ENCODE measurements around the gene CIP2A.

Gene CIP2A

DNA sequence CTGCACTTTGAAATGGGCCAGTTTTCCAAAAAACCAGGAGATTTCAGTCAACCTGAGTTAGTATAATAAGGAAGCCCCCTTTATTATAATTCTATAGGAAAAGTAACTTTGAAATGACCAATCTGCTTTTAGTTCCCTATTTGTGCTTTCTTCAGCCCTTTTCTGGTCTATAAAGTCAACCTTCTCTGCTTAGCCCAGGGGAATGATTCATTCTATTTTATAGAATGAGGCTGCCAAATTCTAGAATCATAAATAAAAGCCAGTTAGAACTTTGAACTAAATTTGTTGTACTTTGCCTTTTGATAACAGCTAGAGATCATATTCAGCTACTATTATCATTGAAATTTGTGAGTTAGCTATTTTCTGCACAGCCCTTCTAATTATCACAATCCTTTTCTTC lies 24.7 kb downstream of the CIP2A start:
- Mint-ChIP-seq H3K27me3 (ENCODE audit: low read depth, poor library complexity) (no peaks in the 10 kb centered on the region), H3K27ac (peak overlapping the region; percentile 2)

DNA sequence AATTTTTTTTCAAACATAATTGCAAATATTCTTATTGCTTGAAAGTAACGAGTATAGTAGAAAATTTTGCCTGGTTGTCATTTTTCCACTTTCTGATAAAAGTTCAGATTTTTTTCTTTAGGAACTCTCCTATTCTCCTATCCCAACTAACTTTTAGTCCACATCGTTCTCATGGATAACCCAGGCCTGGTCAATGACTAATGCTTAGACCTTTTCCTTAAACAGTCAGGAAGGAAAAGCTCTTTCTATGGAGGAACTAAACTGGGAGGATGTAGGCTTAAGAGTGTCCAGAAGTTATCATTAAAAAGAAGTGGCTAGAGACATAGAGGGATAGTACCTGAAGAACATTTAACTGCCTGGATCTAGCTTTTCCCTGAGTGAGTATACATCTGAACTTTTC lies 26.7 kb downstream of the CIP2A start:
- no peaks in the 10 kb centered on the region for H3K4me1 Mint-ChIP-seq

More for the DNA sequence above, 24.7 kb downstream of the CIP2A start:
- no peaks in the 10 kb centered on the region for H3K4me1 Mint-ChIP-seq
- H3K9me3 Mint-ChIP-seq: no peaks in the 10 kb centered on the region
- TF ChIP-seq, protein P1, sequence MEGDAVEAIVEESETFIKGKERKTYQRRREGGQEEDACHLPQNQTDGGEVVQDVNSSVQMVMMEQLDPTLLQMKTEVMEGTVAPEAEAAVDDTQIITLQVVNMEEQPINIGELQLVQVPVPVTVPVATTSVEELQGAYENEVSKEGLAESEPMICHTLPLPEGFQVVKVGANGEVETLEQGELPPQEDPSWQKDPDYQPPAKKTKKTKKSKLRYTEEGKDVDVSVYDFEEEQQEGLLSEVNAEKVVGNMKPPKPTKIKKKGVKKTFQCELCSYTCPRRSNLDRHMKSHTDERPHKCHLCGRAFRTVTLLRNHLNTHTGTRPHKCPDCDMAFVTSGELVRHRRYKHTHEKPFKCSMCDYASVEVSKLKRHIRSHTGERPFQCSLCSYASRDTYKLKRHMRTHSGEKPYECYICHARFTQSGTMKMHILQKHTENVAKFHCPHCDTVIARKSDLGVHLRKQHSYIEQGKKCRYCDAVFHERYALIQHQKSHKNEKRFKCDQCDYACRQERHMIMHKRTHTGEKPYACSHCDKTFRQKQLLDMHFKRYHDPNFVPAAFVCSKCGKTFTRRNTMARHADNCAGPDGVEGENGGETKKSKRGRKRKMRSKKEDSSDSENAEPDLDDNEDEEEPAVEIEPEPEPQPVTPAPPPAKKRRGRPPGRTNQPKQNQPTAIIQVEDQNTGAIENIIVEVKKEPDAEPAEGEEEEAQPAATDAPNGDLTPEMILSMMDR (IDR thresholded peaks at IDR 0.05): no peak
- H3K4me3 Mint-ChIP-seq: no peak overlapping the region
- DNase-seq: no peak
- H3K36me3 Mint-ChIP-seq (ENCODE audit: low read depth): peaks cover 29% of the 10 kb centered on the region

DNA sequence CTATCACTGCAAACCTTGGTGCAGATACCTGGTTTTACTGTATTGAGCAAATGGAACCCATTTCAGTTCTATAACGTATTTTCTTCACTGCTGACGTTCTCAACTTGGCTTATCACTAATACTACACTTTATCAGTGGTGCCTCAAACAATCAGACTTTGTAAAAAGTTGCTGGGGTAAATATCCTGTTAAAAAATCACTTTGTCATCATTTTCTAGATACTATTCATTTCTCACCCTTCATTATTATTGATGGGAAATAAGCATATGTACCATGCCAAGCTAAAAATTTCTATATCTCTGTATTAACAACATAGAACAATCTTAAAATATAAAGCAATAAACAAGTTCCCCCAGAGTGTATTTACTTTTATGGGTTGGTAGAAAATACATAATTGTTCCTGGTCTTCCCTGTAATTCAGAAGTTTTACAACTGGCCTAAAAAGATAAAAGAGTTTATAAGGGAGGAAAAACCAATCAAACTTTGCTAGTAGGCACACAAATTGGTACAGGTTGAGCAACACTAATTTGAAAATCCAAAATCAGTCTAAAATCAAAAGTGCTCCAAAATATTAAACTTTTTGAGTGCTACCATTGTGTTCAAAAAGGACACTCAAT lies 33.2 kb downstream of the CIP2A start:
- Mint-ChIP-seq H3K4me1 (no peaks in the 10 kb centered on the region), H3K27ac (no peak overlapping the region), H3K27me3 (ENCODE audit: low read depth, poor library complexity) (no peaks in the 10 kb centered on the region), H3K9me3 (no peaks in the 10 kb centered on the region), H3K36me3 (ENCODE audit: low read depth) (peaks cover 31% of the 10 kb centered on the region), H3K4me3 (no peak overlapping the region)
- TF ChIP-seq, protein P1 (IDR thresholded peaks at IDR 0.05): no peak
- DNase-seq: no peak

More for the DNA sequence above, 26.7 kb downstream of the CIP2A start:
- Mint-ChIP-seq H3K36me3 (ENCODE audit: low read depth) (peaks cover 44% of the 10 kb centered on the region), H3K27me3 (ENCODE audit: low read depth, poor library complexity) (no peaks in the 10 kb centered on the region), H3K9me3 (no peaks in the 10 kb centered on the region), H3K4me3 (no peak overlapping the region), H3K27ac (no peak overlapping the region)
- TF ChIP-seq, protein P1 (IDR thresholded peaks at IDR 0.05): no peak
- no peak for DNase-seq

DNA sequence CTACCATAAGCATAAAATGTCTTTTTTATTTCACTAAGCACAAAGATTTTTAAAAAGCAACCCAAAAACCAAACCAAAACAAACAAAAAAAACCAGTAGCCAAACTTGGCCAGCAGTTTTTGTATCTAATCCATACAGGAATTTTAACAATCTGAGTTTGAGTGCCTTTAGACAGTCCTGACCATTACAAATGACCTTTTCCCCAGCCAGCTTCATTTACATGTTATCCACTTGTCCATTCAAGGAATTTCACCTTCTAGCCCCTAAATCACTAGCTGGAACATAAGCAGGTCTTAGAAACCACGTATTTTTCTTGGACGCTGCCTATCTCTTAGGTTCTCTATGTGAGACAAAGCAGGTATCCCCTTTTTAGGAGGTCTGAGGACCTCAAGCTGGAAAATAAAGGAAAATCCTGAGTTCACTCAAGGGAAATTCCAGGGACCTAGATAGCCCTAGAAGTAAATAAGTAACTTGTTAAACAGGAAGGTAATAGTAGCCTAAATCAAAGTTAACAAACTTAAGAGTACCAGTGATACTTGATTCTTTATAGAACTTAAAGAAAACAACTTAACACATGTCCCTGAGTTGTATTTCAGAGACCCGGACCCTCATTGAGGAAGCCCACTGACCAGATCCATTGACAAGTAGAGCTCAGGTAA lies 34.2 kb downstream of the CIP2A start:
- TF ChIP-seq, protein P1 (IDR thresholded peaks at IDR 0.05): no peak
- H3K4me1 Mint-ChIP-seq: no peaks in the 10 kb centered on the region
- H3K4me3 Mint-ChIP-seq: no peak overlapping the region
- H3K27me3 Mint-ChIP-seq (ENCODE audit: low read depth, poor library complexity): no peaks in the 10 kb centered on the region
- no peaks in the 10 kb centered on the region for H3K9me3 Mint-ChIP-seq
- H3K36me3 Mint-ChIP-seq (ENCODE audit: low read depth): peaks cover 23% of the 10 kb centered on the region
- no peak for DNase-seq
- H3K27ac Mint-ChIP-seq: no peak overlapping the region

DNA sequence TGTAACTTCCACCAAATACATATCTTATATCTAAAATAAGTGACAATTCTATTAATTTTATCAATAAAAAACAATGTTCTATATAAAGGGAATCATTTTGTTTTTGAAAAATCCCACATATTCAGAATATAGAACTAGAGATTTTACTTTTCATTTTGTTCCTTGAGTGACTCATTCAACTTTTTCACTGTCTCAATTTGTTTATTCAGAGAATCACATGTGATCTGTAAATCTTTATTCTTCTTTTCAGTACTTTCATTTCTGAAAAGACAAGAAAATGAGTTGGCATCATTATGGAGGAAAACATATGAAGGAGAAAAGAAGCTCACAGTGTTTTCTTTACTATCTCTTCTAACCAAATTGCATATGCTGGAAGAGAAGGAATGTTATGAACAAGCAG lies 35.0 kb downstream of the CIP2A start:
- no peak for DNase-seq
- Mint-ChIP-seq H3K36me3 (ENCODE audit: low read depth) (peaks cover 20% of the 10 kb centered on the region), H3K4me3 (no peak overlapping the region), H3K27ac (no peak overlapping the region), H3K27me3 (ENCODE audit: low read depth, poor library complexity) (no peaks in the 10 kb centered on the region), H3K4me1 (no peaks in the 10 kb centered on the region), H3K9me3 (no peaks in the 10 kb centered on the region)
- TF ChIP-seq, protein P1 (IDR thresholded peaks at IDR 0.05): no peak

Measured in nephron progenitor cell (in vitro differentiated cells).